GM21423 (cell line): ENCODE measurements around the gene CCDC177.
"Not testable (repeated sequence)": the region's sequence is repeated elsewhere in the genome, so short reads cannot be mapped to it uniquely, and the experiment has no call there.

Source experiments
- ATAC-seq: cut with Tn5 transposase; IDR thresholded peaks from one replicate; pipeline ENCODE4 v1.9.1; 2021; ENCODE audit warnings: mild to moderate bottlenecking, moderate library complexity; ENCODE audit not compliant: unreplicated experiment

CCDC177 gene

DNA sequence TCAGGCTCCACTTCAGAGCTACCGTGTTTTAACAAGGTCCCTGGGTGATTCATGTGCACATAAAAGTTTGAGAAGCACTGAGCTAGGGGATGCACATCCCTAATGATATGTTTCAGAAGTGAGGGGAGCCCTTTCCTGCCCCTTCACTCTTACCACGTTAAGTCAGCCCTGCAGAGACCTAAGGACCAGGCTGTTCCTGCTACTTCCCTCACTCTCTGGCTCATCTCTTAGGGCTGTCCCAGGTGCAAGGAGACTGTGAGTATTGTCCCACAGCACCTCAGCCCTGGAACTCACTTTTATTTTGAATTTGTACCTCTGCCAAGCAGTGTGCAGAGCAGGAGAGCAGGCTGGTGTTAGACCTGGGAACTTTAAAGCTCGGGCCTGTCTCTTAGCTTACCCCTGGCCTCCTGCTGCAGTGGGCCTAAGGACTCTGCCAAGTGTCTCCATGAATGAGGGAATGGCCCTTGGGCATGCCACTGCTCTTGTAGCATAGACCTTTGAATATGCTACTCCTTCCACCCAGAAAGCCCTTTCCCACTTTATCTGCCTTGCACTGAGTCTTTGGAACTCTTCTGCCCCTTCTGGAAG is 25.7 kb upstream of the CCDC177 start:
- ATAC-seq = no peak

DNA sequence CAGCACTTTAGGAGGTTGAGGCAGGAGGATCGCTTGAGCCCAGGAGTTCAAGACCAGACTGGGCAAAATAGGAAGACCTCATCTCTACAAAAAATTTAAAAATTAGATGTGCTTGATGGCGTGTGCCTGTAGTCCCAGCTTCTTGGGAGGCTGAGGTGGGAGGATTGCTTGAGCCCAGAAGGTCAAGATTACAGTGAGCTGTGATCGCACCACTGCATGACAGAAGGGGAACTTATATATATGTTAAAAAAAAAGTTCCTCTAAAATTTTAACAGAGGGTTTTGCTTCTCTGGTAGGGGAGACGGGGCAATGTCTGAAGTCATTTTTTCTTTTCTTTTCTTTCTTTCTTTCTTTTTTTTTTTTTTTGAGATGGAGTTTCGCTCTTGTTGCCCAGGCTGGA is 24.8 kb upstream of the CCDC177 start:
- ATAC-seq = not testable (repeated sequence)

DNA sequence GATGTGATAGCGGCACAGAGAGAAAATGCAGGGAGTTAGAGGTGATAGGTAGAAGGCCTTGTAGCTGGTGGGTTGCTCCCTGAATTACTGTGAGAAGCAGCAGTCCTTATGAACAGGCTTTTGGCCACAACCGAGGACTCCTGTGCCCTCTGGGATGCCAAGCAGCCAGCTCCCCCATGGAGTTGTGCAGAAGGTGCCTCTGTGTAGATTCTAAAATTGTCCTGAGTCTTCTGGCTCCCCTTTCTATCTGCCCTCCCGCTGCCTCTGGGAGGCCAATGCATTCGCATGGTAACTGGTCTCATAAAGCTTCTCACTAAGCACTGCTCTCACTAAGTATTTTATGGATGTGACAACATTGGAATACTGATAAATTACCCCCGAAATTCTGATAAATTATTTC is 20.7 kb upstream of the CCDC177 start:
- no peak for ATAC-seq

DNA sequence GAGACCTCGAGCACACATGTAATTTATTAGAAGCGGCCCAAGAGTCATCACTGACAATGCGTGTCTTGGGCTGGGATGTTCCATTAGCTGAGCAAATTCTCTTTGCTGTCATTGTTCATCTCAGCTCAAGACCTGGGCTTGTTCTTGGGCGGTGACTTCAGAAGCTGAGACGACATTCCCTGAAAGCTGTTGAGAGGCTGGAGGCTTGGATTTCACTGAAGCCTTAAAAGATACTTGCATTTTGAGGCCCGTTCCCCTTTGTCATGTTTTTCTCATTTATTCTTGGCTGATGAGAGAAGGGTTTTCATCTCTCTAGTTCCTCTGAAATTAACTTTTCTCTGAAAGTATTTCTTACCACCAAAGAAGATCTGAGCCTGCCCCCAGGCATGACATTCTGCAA is 20.2 kb upstream of the CCDC177 start:
- ATAC-seq = no peak

DNA sequence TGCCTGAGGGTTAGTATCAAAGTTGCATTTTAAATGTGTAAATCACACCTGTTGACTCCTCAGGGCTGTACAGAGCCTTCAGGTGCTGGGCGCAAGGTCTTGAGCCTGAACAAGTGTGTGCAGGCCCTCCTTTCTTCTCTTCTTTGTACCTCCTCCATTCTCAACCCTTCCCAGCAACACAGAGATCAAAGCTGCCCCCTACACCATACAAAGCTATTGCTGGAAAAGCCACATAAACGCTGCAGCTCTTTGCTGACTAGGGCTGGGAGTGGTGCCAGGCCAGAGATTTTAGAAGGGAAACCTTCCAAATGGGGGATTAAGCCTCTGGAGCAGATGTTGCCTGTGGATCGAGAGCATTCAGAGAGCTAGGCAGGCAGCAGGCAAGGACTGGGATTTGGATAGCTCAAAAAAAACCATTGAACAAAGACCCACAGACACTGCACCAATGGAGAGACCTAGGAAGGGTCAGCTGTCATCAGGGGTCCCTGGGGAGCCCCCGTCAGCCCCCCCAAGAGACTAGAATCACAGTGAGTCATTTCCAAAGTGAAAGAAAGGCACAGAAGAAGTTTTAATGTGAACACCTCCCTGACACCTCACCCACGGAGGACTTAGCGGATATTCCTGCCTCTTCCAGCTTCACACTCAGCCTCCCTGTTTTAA is 18.5 kb upstream of the CCDC177 start:
- ATAC-seq = no peak

DNA sequence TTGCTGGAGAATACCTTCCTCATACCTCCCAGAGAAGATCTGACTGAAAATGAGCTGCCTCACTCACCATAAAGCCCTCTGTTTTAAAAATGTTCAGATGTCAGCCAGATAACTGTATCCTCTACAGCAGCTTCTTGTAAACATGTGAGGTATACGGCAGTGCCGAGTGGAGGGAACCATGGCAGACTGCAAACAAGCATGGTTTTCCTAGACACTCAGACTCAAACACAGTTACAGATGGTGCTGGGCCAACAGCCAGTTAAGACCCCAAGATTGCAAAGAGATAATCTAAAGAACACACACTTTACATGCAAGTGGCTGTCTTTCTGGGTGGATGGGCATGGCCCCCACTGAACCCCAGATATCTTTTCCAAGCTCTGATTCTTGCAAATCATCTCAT is 16.6 kb upstream of the CCDC177 start:
- no peak for ATAC-seq

DNA sequence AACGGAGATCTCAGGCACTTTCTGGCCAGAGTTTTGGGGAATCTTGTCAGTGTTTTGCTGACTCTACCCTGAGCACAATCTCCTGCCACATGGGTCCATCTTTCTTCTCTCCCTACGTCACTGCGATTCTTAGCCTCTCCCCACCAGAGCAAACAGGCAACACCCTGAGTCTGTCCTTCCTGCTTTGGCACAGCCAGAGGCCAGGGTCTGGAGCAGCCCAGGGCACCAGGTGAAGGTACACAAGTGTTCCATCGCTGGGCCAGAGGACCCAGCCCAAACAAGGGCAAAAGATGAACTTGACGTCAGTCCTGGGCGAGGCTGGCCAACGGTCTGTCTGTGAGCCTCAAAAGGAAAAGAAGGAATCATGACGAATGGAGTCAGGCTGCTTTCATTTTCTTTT is 12.7 kb upstream of the CCDC177 start:
- no peak for ATAC-seq

DNA sequence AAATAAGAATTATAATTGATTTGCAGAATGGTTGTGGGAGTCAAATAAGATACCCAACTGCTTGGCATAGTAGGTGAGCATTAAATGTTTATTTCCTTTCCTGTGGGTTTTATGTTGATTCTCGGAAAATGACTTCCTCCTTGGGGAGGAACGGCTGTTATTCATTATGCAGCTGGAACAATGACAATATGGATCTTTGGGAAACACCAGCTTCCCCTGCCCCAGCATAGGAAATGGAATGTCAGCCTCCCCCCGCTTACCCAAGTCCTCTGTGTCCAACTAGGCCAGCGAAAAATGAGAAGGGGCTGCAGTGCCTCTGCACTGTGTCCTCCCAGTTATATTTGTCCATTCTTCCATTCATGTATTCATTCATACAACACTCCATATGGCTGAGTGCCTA is 11.7 kb upstream of the CCDC177 start:
- ATAC-seq = no peak

DNA sequence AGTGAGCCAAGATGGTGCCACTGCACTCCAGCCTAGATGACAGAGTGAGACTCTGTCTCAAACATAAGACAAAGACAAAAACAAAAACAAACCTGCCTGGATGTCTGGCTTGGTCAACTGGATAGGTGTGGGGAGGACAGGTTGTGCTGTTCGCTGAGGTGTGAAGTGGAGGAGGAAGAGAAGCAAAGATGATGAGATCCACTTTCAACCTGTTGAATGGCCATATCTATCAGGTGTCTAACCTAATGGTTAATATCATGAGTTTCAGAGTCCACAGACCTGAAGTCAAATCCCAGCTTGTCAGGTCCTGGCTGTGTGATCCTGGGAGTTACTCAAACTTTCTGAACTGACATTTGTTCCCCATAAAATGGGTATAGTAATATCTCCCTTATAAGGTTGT is 9.7 kb upstream of the CCDC177 start:
- ATAC-seq = no peak

DNA sequence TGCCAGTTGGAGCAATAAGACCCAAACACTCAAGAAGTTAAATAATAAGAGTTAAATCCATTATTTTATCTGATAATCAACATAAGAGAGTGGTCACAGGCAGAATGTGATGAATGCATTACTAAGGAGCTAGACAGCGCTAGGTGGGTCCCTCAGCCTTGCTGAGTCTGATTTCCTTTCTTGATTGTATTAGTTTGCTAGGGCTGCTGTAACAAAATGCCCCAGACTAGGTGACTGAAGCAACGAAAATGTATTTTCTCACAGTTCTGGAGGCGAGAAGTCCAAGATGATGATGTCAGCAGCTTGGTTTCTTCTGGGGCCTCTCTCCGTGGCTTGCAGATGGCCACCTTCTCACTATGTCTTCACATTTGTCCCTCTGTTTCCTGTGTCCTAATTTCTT is 8.2 kb upstream of the CCDC177 start:
- ATAC-seq = no peak

DNA sequence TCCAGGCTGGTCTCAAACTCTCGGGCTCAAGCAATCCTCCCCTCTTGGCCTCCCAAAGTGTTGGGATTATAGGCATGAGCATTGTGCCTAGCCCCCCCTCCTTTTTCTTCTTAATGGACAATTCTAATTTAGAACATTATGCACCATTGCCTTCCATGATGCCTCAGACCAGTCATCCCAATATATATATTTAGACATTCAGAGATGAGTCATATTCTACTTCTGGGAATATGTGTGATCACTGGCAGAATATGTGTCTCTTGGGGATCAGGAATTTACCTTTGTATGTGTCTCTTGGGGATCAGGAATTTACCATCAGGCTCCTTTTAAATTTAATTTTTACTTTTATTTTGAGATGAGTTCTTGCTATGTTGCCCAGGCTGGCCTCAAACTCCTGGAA is 7.5 kb upstream of the CCDC177 start:
- no peak for ATAC-seq

DNA sequence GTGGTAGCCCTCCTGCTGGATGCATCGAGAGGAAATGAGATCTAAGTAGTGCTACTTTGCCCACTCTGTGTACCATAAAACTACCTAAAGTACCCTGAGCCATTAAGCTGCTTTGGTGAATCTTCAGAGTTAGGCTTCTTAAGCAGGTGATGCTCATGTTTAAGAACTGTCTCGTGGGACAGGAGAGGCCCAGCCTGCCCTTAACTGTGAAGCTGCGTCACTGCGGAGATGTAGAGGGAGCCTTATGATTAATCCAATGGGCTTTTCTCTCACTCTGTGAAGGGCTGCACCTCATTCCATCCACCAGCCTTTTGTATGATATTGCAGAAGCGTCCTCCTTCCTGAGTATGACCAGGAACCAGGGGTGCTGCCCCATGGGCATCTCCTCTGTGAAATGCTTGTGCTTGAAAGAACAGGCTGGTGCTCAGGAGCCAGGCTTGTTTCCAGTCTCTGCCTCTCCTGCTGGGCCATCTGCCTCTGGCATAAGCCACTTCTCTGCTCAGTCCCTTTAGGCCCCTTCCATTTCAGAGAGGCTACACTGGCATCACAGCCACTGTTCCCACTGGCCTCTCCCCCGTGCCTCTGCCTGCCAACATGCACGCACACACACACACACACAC is 6.8 kb upstream of the CCDC177 start:
- no peak for ATAC-seq

DNA sequence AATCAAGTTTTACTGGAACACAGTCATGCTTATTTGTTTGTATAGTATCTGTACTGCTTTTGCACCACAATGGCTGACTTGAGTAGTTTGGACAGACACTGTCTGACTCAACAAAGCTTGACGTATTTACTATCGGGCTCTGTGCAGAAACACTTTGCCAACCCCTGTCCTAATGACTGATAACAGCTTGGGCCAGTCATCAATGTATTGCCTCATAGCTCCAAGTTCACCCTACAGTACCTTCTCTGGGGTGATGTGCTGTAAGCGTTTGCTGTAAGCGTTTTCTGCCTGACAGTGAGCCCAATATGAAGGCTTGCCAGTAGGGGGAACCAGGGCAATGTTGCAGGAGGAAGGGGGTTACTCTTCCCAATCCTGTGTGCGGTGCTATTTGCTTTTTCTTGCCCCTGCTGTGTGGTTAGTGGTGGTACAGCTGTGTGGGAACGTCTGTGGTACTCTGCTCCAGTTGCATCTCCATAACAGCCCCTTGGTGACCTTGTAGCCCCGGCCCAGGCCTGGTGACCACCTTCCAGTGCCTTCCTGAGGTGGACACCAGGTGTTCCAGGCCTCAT is 5.4 kb upstream of the CCDC177 start:
- no peak for ATAC-seq

DNA sequence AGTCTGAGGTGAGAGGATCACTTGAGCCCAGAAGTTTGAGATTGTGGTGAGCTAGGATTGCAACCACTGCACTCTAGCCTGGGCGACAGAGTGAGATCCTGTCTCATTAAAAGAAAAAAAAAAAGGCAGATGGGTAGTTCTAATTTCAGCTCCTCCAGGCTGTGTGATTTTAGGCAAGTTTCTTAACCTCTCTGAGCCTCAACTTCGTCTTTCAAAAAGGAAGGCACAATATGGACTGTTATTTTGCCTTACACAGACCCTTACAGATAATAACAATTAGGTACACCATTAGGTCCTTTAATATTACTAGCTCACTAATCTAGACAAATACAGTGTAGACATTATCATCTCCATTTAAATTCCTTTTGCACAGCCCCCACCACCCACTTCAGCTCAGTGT is 4.8 kb upstream of the CCDC177 start:
- ATAC-seq = no peak

DNA sequence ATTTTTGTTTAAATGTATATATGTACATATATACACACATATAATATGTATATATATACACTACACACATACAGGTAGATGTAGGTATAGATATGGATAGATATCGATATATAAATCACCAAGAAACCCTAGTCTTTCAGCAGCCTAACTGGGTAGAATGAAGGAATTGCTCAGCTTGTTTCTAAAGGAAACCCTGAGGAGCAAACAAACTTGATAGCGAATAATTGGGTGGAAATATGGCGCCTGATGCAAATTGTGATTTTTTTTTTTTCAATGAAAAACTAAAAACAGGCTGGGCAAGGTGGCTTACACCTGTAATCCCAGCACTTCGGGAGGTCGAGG is 254 bp upstream of the CCDC177 start:
- ATAC-seq = no peak

DNA sequence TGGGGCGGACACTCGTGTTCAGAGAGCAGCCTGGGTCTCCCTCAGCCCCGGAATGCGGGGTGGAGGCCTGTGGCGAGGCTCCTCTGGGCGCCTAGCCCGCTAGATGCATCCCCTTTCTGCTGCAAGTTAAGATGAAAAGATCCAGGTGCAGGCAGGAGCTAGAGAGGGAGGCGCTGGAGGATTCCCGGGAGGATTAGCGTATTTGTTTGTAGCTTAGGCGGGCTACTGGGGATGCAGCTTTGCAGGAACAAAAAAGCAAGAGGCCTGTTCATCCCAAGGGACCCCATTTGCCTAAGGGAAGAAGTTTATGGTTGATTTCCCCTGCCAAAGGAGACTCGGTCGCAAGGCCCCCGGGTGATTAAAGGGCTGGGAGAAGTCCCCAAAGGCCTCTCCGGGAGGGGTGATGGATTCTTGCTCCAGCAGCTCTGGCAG is 824 bp downstream of the CCDC177 start:
- no peak for ATAC-seq

DNA sequence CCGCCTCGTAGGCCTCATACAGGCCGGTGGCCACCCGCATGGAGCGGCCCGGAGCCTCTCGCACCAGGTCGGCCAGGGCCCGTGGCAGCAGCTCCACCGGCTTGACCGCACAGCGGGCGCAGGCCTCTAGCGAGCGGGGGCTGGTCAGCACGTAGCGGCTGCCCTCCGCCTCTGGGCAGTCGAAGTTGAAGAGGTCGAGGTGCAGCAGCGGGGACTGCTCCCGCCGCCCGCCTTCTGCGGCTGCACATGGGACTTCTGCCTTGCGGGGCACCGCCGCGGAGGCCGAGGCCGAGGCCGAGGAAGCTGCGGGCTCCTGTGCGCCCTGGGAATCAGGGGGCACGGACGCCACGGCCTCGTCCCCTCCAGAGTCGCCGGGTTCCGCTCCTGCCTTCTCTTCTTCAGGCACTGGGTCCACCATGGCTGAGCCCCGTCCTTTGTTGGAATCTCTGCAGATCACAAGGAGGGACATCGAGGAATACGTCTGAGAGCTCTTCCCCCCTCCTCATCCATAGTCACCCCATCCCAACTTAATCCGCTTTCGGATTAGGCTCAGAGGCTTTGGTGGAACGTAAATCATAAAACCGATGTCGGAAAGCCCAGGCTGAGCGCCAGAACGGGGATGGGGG is 1.4 kb downstream of the CCDC177 start:
- no peak for ATAC-seq

DNA sequence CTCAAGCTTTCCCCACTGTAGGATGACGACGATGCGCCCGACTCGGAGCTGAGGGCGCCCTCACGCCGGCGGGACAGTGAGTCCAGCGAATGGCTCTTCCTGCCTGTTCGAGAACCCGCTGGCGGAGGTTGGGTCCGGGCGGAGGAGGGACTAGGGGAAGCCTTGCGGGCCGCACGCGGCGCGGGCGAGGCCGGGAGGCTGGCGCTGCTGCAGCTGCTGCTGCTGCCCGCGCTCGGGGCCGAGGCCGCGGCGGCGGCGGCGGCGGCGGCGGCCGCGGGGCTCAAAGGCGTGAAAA is 1.9 kb downstream of the CCDC177 start:
- ATAC-seq = no peak

DNA sequence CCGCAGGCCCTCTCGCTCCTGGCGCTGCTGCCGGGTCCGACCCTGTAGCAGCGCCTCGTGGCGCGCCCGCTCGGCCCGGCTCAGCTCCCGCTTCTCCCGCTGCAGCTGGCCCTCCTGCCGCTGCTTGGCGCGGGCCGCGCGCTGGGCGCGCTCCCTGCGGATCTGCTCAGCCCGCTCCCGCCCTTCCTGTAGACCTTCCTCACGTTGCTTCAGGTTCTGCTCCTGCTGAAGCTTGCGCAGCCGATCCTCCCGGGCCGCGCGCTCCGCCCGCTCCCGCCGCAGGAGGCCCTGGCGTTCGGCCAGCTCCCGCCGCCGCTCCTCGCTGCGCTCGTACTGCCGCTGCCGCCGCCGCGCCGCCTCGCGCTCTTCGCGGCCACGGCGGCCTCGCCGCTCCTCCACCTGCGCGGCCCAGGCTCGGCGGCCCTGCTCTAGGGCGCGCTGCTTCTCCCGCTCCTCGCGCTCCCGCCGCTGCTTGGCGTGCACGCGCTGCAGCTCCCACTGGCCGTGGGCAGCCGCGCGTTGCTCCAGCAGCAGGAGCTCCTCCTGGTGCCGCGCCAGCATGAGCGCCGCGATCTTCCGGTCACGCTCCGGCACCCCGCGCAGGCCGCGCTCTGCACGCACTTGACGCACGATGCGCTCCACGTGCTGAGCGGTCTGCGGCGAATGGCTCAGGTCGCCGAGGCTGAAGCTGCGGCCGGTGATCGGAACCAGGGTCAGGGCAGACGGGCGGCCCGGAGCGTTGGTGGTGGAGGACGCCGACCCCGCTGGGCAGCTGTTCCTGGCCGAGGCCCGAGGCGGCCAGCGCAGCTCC is 2.4 kb downstream of the CCDC177 start:
- ATAC-seq = no peak

DNA sequence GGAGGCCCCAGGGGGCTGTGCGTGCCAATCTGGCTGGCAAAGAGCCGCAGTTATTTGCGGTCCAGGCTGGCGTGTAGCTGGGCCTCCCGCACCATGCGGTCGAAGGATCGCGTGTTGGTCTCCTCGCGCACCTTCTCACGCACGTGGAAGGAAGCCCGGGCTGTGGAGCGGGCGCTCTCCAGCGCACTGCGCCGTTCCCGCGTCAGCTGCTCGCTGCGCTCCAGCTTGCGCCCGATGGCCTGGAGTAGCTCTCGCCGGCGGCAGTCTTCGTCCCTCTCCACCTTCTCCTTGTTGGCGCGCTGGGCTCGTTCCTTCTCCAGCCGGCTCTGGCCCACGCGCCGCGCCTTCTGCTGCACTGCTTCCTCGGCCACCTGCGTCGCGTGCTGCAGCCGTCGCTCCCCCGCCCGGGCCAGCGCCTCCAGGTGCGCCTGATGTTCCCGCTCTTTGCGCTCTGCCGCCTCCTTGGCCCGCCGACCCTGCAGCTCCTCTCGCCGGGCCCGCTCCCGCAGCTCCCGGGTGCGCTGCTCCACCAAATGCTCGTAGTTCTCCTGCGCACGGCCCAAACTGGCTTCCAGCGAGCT is 3.1 kb downstream of the CCDC177 start:
- ATAC-seq = no peak

DNA sequence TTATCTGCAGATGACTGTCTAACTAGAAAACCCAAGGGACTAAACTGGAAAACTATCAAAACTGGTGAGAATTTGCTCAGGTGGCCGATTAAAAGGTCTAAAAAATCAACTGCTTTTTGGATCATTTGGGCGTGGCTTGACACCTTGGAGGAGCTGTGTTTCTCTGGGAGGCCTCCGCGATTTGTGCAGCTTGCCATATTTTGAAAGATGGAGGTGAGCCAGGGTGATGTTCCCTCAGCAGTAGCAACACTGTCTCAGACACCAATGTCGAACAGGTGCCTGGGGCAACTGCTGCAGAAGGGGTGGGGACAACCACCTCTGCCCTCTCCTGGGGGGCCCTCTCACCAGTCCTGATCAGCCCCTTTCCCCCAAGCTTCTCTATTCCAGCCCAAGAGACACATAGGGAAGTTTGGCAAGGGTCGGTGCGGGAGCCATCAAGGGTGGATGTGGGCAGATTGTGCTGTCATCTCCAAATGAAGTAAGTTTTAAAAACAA is 3.8 kb downstream of the CCDC177 start:
- no peak for ATAC-seq
